T-cell (primary cell): ENCODE measurements around the gene MIPOL1. TPM values are rescaled to one million over a fixed set of nuclear protein-coding genes. Genes with fewer than 3 reads are reported as not detected.
"Not testable (repeated sequence)": the region's sequence is repeated elsewhere in the genome, so short reads cannot be mapped to it uniquely, and the experiment has no call there.

ENCODE experiments used
- ATAC-seq, 4 experiments: fragments of 200-7000 bp in 3 of 4; fragments of 150-1000 bp in 1 of 4; cut with Tn5 transposase; replicated peaks in 1 of 4; 1 replicate in 3 of 4; 2 replicates in 1 of 4; pipeline ENCODE4 v1.10.0; 2021; ENCODE audit warnings: moderate library complexity in 3 of 4, mild to moderate bottlenecking in 2 of 4, moderate number of reproducible peaks in 1 of 4
- CTCF ChIA-PET, 2 donors: fragments of 300-600 bp; sonication (Branson Sonifier 250); formaldehyde crosslinking; loops; one replicate each; lab custom pipeline; 2022; ENCODE audit warnings: antibody characterized with exemption in 2 of 2; lab: Charles Lee
- POLR2A ChIA-PET, 2 donors: fragments of 300-600 bp; sonication (Branson Sonifier 250); formaldehyde crosslinking; loops; one replicate each; lab custom pipeline; 2022; ENCODE audit warnings: antibody characterized with exemption in 2 of 2; lab: Charles Lee
- DNase-seq, 35 experiments: peaks; one replicate each; pipeline versions ENCODE4 v3.0.0 to v3.0.0-alpha.2; 2013 to 2023
- H3K27ac ChIP-seq: one replicate; pipeline ENCODE4 v1.5.1; 2013; ENCODE audit warnings: low read length
- H3K27me3 ChIP-seq, 2 experiments: replicated peaks in 1 of 2; 1 replicate in 1 of 2; 2 replicates in 1 of 2; pipeline versions ENCODE4 v1.6.1 to v1.7.0; 2013; ENCODE audit warnings: low read length in 1 of 2, mixed read lengths in 1 of 2; ENCODE audit not compliant: control insufficient read depth in 2 of 2, insufficient read depth in 2 of 2; ENCODE audit errors: extremely low read depth in 1 of 2
- H3K36me3 ChIP-seq, 2 donors: 1 replicate in 1 of 2; 2 replicates in 1 of 2; pipeline versions ENCODE4 v1.6.1 to v1.7.0; 2013; ENCODE audit warnings: low read length in 1 of 2; ENCODE audit not compliant: control insufficient read depth in 2 of 2, insufficient read depth in 1 of 2; ENCODE audit errors: extremely low read depth in 1 of 2
- H3K4me1 ChIP-seq, 2 experiments: 1 replicate in 1 of 2; 2 replicates in 1 of 2; pipeline versions ENCODE4 v1.6.1 to v1.7.0; 2013; ENCODE audit warnings: low read length in 2 of 2, mixed read lengths in 1 of 2; ENCODE audit not compliant: insufficient read depth in 2 of 2, control insufficient read depth in 1 of 2; ENCODE audit errors: extremely low read depth in 1 of 2
- H3K4me3 ChIP-seq, 2 donors: 1 replicate in 1 of 2; 2 replicates in 1 of 2; pipeline versions ENCODE4 v1.5.1 to v1.7.0; 2013; ENCODE audit warnings: mild to moderate bottlenecking in 2 of 2, low read length in 1 of 2, moderate library complexity in 1 of 2; ENCODE audit not compliant: control insufficient read depth in 1 of 2; ENCODE audit errors: extremely low read depth in 1 of 2
- H3K9me3 ChIP-seq: 2 replicates; pipeline ENCODE4 v1.7.0; 2013
- H3K27ac Mint-ChIP-seq, 2 donors: one replicate each; pipeline ENCODE4 v1.8.0; 2020 to 2021; ENCODE audit warnings: mild to moderate bottlenecking in 2 of 2, mixed read lengths in 2 of 2
- H3K27me3 Mint-ChIP-seq, 2 donors: one replicate each; pipeline ENCODE4 v1.8.0; 2021 to 2022; ENCODE audit warnings: mixed read lengths in 2 of 2
- H3K36me3 Mint-ChIP-seq: one replicate; pipeline ENCODE4 v1.8.0; 2021; ENCODE audit warnings: mixed read lengths
- H3K4me1 Mint-ChIP-seq, 3 donors: one replicate each; pipeline ENCODE4 v1.8.0; 2020 to 2022; ENCODE audit warnings: mixed read lengths in 3 of 3, mild to moderate bottlenecking in 1 of 3
- H3K4me3 Mint-ChIP-seq, 3 donors: one replicate each; pipeline ENCODE4 v1.8.0; 2020 to 2022; ENCODE audit warnings: mild to moderate bottlenecking in 3 of 3, mixed read lengths in 3 of 3, moderate library complexity in 3 of 3
- H3K9me3 Mint-ChIP-seq, 3 donors: one replicate each; pipeline ENCODE4 v1.8.0; 2020 to 2022; ENCODE audit warnings: mixed read lengths in 3 of 3
- WGBS: methylation state at CpG from one replicate; pipeline ENCODE4 v1.1.5; 2013; ENCODE audit warnings: missing lambda C conversion rate; ENCODE audit not compliant: insufficient coverage; 5-methylcytosine and 5-hydroxymethylcytosine counted together
- total RNA-seq, 35 experiments: library from RNA in 6 of 35; stranded (reverse) in 6 of 35; fragments of 120-200 nt in 1 of 35; gene quantifications; one replicate each; pipeline versions ENCODE4 v1.2.1 to v1.2.4 and lab custom pipeline; 2013 to 2026

MIPOL1 gene
- total RNA-seq, 5 donors from 2014 or later (not counting 1 experiment from before 2014, with no cell fraction given): 0.20 to 0.49 (median 0.29) TPM; not detected in 1

GRCh38 chr14:37555596-37555995 is 357.9 kb downstream of the MIPOL1 start:
- WGBS: 98% methylated on average over 8 of the region's 33 CpGs
- H3K27ac ChIP-seq, H3K9me3 ChIP-seq, H3K27me3 Mint-ChIP-seq, H3K4me1 Mint-ChIP-seq, H3K4me1 ChIP-seq, H3K4me3 Mint-ChIP-seq, POLR2A ChIA-PET, H3K27ac Mint-ChIP-seq, CTCF ChIA-PET, H3K27me3 ChIP-seq, ATAC-seq, H3K4me3 ChIP-seq, H3K36me3 Mint-ChIP-seq, DNase-seq, H3K36me3 ChIP-seq: not testable (repeated sequence)
- peaks cover 12 to 33% (median 13%) of the 10 kb centered on the region in 3 donors for H3K9me3 Mint-ChIP-seq

- peaks cover 5 to 20% (median 9%) of the 10 kb centered on the region in 3 donors for H3K9me3 Mint-ChIP-seq
- POLR2A ChIA-PET: no interaction called here
- no peaks in the 10 kb centered on the region for H3K27me3 ChIP-seq
- WGBS: no CpG with 5 or more reads among the region's 4 CpGs
- H3K36me3 ChIP-seq: no peaks in the 10 kb centered on the region
- H3K27me3 Mint-ChIP-seq: no peaks in the 10 kb centered on the region
- H3K36me3 Mint-ChIP-seq: no peaks in the 10 kb centered on the region
- H3K4me3 Mint-ChIP-seq: no peak overlapping the region
- ATAC-seq: no peak
- no peak overlapping the region for H3K27ac ChIP-seq
- H3K9me3 ChIP-seq: no peaks in the 10 kb centered on the region
- H3K27ac Mint-ChIP-seq: no peak overlapping the region
- no peak overlapping the region for H3K4me3 ChIP-seq
- DNase-seq: no peak
- no peaks in the 10 kb centered on the region for H3K4me1 ChIP-seq
- no peaks in the 10 kb centered on the region for H3K4me1 Mint-ChIP-seq
- CTCF ChIA-PET: interaction anchor here in 1 of 2 donors (0.6 kb wide), 1 partner anchor 10 kb away, joined by 3 read pairs; no protein-coding TSS in a partner anchor
Observed at GRCh38 chr14:37558740-37559139, 361.0 kb downstream of the MIPOL1 start.

- H3K27me3 Mint-ChIP-seq: no peaks in the 10 kb centered on the region
- ATAC-seq (no peak), DNase-seq (no peak)
- Histone ChIP-seq H3K9me3 (no peaks in the 10 kb centered on the region), H3K27ac (no peak overlapping the region), H3K36me3 (no peaks in the 10 kb centered on the region), H3K4me1 (no peaks in the 10 kb centered on the region), H3K27me3 (no peaks in the 10 kb centered on the region), H3K4me3 (no peak overlapping the region)
- H3K36me3 Mint-ChIP-seq: no peaks in the 10 kb centered on the region
- H3K4me1 Mint-ChIP-seq: no peaks in the 10 kb centered on the region
- H3K27ac Mint-ChIP-seq: no peak overlapping the region
- POLR2A ChIA-PET: no interaction called here
- CTCF ChIA-PET: no interaction called here
- WGBS: 75% methylated on average over 2 of the region's 6 CpGs
- H3K9me3 Mint-ChIP-seq: peaks cover 0 to 14% (median 5%) of the 10 kb centered on the region in 3 donors
- H3K4me3 Mint-ChIP-seq: no peak overlapping the region
Observed at GRCh38 chr14:37559386-37559785, 361.6 kb downstream of the MIPOL1 start.

DNA sequence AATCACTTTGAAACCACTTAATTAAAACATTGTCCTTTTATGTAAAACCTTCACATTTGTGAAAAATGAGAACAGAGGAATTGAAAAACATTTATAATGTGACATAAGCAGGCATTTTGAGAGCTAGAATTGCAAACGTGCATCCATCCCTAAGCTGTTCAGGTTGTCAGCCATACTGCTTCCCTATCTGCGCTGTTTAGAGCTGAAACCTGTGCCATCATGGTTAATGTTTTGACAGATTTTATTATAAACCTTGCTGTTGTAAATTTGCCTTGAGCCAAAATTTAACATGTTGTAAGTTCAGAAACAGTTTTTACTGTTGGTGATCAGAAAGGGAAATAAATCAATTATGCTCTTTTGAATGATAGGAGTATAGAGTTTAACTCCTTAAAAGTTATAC is 365.5 kb downstream of the MIPOL1 start:
- no peaks in the 10 kb centered on the region for H3K4me1 Mint-ChIP-seq

DNA sequence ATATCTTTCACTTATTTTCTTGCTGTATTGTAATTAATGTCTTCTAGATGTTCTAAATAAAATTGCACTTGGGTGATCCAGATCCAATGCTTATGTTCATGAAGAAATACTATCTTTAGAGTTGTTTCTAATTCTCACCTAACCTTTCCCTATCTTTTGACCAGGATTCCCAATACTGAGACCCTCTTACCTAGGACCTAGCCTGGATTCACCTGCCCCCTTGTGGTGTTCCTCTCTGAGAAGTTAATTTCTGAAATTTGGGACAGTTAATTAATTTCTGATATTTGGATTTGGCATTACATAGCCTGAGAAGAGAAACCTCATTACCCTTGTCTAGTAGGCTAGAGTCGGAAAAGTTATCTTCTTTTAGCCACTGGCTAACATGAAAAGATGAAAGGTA is 367.8 kb downstream of the MIPOL1 start:
- H3K27ac ChIP-seq: no peak overlapping the region
- no peaks in the 10 kb centered on the region for H3K36me3 Mint-ChIP-seq
- H3K9me3 ChIP-seq: no peaks in the 10 kb centered on the region
- no peak overlapping the region for H3K4me3 ChIP-seq
- no peaks in the 10 kb centered on the region for H3K27me3 ChIP-seq
- H3K27ac Mint-ChIP-seq: no peak overlapping the region
- DNase-seq (no peak), ATAC-seq (no peak)
- no peaks in the 10 kb centered on the region for H3K9me3 Mint-ChIP-seq
- no peaks in the 10 kb centered on the region for H3K36me3 ChIP-seq
- CTCF ChIA-PET: no interaction called here
- no peaks in the 10 kb centered on the region for H3K4me1 ChIP-seq
- POLR2A ChIA-PET: no interaction called here
- no peaks in the 10 kb centered on the region for H3K4me1 Mint-ChIP-seq
- no peak overlapping the region for H3K4me3 Mint-ChIP-seq
- H3K27me3 Mint-ChIP-seq: no peaks in the 10 kb centered on the region
- no CpG with 5 or more reads among the region's 1 CpG for WGBS

More for the DNA sequence above, 365.5 kb downstream of the MIPOL1 start:
- Mint-ChIP-seq H3K27ac (no peak overlapping the region), H3K9me3 (no peaks in the 10 kb centered on the region), H3K27me3 (no peaks in the 10 kb centered on the region), H3K36me3 (no peaks in the 10 kb centered on the region), H3K4me3 (no peak overlapping the region)
- Histone ChIP-seq H3K4me3 (no peak overlapping the region), H3K9me3 (no peaks in the 10 kb centered on the region), H3K27me3 (no peaks in the 10 kb centered on the region), H3K27ac (no peak overlapping the region), H3K36me3 (no peaks in the 10 kb centered on the region), H3K4me1 (no peaks in the 10 kb centered on the region)
- whole genome bisulfite sequencing: 100% methylated on average over 1 of the region's 2 CpGs
- ChIA-PET CTCF (no interaction called here), POLR2A (no interaction called here)
- ATAC-seq (no peak), DNase-seq (no peak)

GRCh38 chr14:37566811-37567371 is 369.2 kb downstream of the MIPOL1 start:
- Mint-ChIP-seq H3K4me3 (no peak overlapping the region), H3K36me3 (no peaks in the 10 kb centered on the region), H3K4me1 (no peaks in the 10 kb centered on the region), H3K9me3 (peaks cover 0 to 3% (median 3%) of the 10 kb centered on the region in 3 donors), H3K27ac (no peak overlapping the region), H3K27me3 (no peaks in the 10 kb centered on the region)
- no peak overlapping the region for H3K4me3 ChIP-seq
- H3K27me3 ChIP-seq: no peaks in the 10 kb centered on the region
- DNase-seq (no peak), ATAC-seq (no peak)
- ChIA-PET CTCF (no interaction called here), POLR2A (no interaction called here)
- no peaks in the 10 kb centered on the region for H3K36me3 ChIP-seq
- no peaks in the 10 kb centered on the region for H3K4me1 ChIP-seq
- H3K9me3 ChIP-seq: no peaks in the 10 kb centered on the region
- H3K27ac ChIP-seq: no peak overlapping the region
- WGBS: 60% methylated on average over 1 of the region's 3 CpGs
